Ascending aorta (tissue), 2 donors: Measurements from ENCODE around the gene FNIP1. TPM values are rescaled to one million over a fixed set of nuclear protein-coding genes. Genes with fewer than 3 reads are reported as not detected.
"Not testable (repeated sequence)": the region's sequence is repeated elsewhere in the genome, so short reads cannot be mapped to it uniquely, and the experiment has no call there.

Source experiments
- DNase-seq, 2 donors: peaks; one replicate each; pipeline ENCODE4 v3.0.0-alpha.2; 2019; ENCODE audit warnings: low spot score in 2 of 2
- H3K27ac ChIP-seq, 2 donors: fragments of 200-600 bp; sonication (generic); one replicate each; pipeline ENCODE4 v1.5.1; 2016 to 2017; ENCODE audit warnings: mild to moderate bottlenecking in 1 of 2
- H3K27me3 ChIP-seq: fragments of 200-600 bp; sonication (generic); one replicate; pipeline ENCODE4 v1.5.1; 2017
- H3K36me3 ChIP-seq, 2 donors: fragments of 200-600 bp; sonication (generic); one replicate each; pipeline ENCODE4 v1.5.1; 2016
- H3K4me1 ChIP-seq, 2 donors: fragments of 200-600 bp; sonication (generic); one replicate each; pipeline ENCODE4 v1.5.1; 2016 to 2017; ENCODE audit warnings: mild to moderate bottlenecking in 1 of 2
- H3K4me3 ChIP-seq, 2 donors: fragments of 200-600 bp; sonication (generic); one replicate each; pipeline ENCODE4 v1.5.1; 2016 to 2017; ENCODE audit warnings: mild to moderate bottlenecking in 1 of 2
- H3K9me3 ChIP-seq, 2 donors: fragments of 200-600 bp; sonication (generic); one replicate each; pipeline ENCODE4 v1.5.1; 2016
- intact Hi-C: fragments of 100-400 bp; cut with DNase I; formaldehyde crosslinking; loops from one replicate; pipeline ENCODE4 v1.15.1; 2023
- total RNA-seq: library from RNA; depleted of rRNA; stranded (reverse); fragments of >200 nt; gene quantifications from one replicate; pipeline ENCODE4 v1.1.0, GENCODE V29; 2016
- TF ChIP-seq, protein P1 (sequence below), 3 experiments: fragments of 200-600 bp in 2 of 3; fragments of 450-650 bp in 1 of 3; sonication (generic) in 2 of 3; IDR thresholded peaks; one replicate each; pipeline ENCODE4 v1.5.1; 2016 to 2019; ENCODE audit warnings: antibody characterized with exemption in 3 of 3, mild to moderate bottlenecking in 1 of 3, moderate library complexity in 1 of 3

FNIP1 gene
- total RNA-seq, 1 donor from 2014 or later, result 20.5 TPM

DNA sequence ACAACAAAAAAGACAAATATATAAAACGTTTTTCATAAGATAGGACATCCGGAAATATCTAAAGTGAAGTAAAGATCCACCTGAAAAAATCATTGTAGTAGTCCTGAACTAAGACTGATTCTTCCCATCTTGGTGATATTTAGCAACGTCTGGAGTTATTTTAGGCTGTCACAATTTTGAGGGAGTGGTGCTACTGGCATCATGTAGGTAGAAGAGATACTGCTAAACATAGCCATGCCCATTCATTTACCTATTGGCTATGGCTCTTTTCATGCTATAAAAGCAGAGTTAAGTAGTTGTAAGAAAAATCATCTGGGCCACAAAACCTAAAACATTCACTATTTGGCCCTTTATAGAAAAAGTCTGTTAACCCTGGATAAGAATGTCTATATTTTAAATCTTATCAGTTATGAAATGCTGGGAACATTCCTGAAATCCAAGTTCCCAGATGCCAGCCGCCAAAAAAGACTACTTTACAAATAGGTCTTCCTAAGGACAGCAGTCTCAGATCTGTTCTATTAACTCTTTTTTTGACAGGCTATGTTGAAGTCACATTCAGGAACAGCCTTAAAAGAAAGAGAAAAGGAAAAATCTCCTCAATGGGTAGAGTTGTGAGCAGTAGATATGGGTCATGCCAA is 188.8 kb downstream of the FNIP1 start:
- H3K27me3 ChIP-seq, result no peaks in the 10 kb centered on the region
- no peaks in the 10 kb centered on the region for H3K36me3 ChIP-seq
- no peak for DNase-seq
- intact Hi-C loops, result loop anchor here (10.0 kb wide), 1 partner anchor 67 kb away; no protein-coding TSS in a partner anchor
- no peak overlapping the region for H3K4me3 ChIP-seq
- peak overlapping the region; percentile 64 to 66 for H3K27ac ChIP-seq
- TF ChIP-seq, protein P1, sequence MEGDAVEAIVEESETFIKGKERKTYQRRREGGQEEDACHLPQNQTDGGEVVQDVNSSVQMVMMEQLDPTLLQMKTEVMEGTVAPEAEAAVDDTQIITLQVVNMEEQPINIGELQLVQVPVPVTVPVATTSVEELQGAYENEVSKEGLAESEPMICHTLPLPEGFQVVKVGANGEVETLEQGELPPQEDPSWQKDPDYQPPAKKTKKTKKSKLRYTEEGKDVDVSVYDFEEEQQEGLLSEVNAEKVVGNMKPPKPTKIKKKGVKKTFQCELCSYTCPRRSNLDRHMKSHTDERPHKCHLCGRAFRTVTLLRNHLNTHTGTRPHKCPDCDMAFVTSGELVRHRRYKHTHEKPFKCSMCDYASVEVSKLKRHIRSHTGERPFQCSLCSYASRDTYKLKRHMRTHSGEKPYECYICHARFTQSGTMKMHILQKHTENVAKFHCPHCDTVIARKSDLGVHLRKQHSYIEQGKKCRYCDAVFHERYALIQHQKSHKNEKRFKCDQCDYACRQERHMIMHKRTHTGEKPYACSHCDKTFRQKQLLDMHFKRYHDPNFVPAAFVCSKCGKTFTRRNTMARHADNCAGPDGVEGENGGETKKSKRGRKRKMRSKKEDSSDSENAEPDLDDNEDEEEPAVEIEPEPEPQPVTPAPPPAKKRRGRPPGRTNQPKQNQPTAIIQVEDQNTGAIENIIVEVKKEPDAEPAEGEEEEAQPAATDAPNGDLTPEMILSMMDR (IDR thresholded peaks at IDR 0.05), result no peak
- no peaks in the 10 kb centered on the region for H3K9me3 ChIP-seq
- peaks cover 8 to 26% of the 10 kb centered on the region in 2 donors for H3K4me1 ChIP-seq

DNA sequence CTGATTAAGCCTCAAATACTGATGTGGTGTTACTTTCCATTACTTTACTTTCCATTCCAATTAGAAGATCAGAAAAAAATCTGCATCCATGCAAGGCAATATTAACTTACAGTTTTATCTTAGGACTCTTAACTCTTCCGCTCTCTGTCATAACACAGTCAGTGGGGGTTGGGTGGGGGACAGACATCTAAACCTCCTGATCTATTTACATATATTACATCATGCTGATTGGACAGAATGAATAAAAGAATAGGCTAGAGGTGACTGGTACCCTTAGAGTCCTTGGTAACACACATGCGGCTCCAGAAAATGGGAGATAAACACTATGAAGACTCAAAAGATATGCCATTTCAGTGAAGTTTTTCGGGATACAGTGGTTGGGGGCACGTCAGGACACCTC is 189.4 kb downstream of the FNIP1 start:
- H3K9me3 ChIP-seq, result no peaks in the 10 kb centered on the region
- peaks cover 2 to 6% of the 10 kb centered on the region in 2 donors for H3K36me3 ChIP-seq
- H3K4me3 ChIP-seq, result no peak overlapping the region
- intact Hi-C loops, result loop anchor here (10.0 kb wide), 1 partner anchor 67 kb away; no protein-coding TSS in a partner anchor
- no peak for DNase-seq
- TF ChIP-seq, protein P1 (IDR thresholded peaks at IDR 0.05), result no peak
- H3K27me3 ChIP-seq, result no peaks in the 10 kb centered on the region
- peaks cover 8 to 26% of the 10 kb centered on the region in 2 donors for H3K4me1 ChIP-seq
- H3K27ac ChIP-seq, result peak overlapping the region in 1 of 2 donors; percentile 64

DNA sequence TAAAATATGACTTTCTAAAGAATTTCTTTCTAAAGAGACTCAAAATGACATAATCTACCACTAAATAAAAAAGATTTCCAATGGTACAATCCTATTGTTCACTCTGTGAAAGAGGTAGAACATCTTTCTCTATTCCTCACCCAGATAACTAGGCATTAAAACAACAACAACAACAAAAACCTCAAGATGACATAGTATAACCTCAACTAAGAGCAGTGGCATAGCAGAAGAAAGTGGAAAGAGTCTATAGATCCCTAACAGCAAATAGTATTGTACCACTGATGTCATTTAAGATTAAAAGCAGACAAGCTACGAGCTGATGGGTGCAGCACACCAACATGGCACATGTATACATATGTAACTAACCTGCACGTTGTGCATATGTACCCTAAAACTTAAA is 191.7 kb downstream of the FNIP1 start:
- Histone ChIP-seq H3K36me3 (peaks cover 3 to 11% of the 10 kb centered on the region in 2 donors), H3K4me1 (peaks cover 8 to 21% of the 10 kb centered on the region in 2 donors), H3K27me3 (no peaks in the 10 kb centered on the region), H3K27ac (no peak overlapping the region), H3K4me3 (no peak overlapping the region), H3K9me3 (no peaks in the 10 kb centered on the region)
- TF ChIP-seq, protein P1 (IDR thresholded peaks at IDR 0.05), result no peak
- intact Hi-C loops, result loop anchor here (10.0 kb wide), 1 partner anchor 70 kb away; no protein-coding TSS in a partner anchor
- no peak for DNase-seq

DNA sequence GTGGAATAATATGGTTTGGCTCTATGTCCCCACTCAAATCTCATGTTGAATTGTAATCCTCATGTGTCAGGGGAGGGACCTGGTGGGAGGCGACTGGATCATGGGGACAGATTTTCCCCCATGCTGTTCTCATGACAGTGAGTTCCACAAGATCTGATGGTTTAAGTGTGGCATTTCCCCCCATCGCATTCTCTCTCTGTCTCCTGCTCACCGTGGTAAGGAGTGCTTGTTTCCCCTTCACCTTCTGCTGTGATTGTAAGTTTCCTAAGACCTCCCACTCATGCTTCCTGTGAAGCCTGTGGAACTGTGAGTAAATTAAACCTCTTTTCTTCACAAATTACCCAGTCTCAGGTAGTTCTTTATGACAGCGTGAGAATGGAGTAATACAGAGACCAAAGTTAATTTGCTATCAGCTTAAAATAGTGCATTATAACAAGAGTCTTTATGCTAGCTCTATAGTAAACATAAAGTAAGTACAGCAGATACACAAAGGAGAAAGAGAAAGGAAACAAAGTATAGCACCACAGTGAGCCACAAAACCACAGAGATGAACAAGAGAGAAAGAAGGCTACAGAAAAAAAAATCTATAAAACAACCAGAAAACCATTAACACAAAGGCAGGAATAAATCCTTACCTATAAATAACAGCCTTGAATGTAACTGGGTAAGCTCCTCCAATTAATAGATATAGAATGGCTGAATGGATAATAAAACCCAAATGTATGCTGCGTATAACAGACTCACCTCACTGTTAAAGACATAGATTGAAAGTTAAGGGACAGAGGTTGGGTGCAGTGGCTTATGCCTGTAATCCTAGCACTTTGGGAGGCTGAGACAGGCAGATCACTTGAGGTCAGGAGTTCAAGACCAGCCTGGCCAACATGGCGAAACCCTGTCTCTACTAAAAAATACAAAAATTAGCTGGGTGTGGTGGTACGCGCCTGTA is 201.5 kb downstream of the FNIP1 start:
- intact Hi-C loops, result no loop called here
- Histone ChIP-seq H3K4me1 (no peaks in the 10 kb centered on the region), H3K9me3 (no peaks in the 10 kb centered on the region), H3K27ac (no peak overlapping the region), H3K36me3 (no peaks in the 10 kb centered on the region), H3K27me3 (no peaks in the 10 kb centered on the region), H3K4me3 (no peak overlapping the region)
- no peak for DNase-seq
- TF ChIP-seq, protein P1 (IDR thresholded peaks at IDR 0.05), result no peak

DNA sequence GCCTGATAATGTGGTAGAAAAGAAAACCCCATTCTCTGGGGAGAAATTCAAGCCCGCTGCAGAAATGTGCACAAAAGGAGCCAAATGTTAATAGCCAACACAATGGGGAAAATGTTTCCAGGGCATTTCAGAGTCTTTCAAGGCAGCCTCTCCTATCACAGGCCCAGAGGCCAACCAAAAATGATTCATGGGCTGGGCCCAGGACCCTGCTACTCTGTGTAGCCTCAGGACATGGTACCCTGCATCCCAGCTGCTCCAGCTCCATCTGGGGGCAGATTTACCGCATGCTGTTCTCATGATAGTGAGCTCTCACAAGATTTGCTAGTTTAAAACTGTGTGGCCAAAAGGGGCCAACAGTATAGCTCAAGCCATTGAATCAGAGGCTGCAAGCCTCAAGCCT is 202.9 kb downstream of the FNIP1 start:
- H3K27ac ChIP-seq, result no peak overlapping the region
- DNase-seq, result no peak
- no peaks in the 10 kb centered on the region for H3K27me3 ChIP-seq
- H3K4me1 ChIP-seq, result no peaks in the 10 kb centered on the region
- no peaks in the 10 kb centered on the region for H3K36me3 ChIP-seq
- no peaks in the 10 kb centered on the region for H3K9me3 ChIP-seq
- TF ChIP-seq, protein P1 (IDR thresholded peaks at IDR 0.05), result no peak
- intact Hi-C loops, result no loop called here
- no peak overlapping the region for H3K4me3 ChIP-seq

DNA sequence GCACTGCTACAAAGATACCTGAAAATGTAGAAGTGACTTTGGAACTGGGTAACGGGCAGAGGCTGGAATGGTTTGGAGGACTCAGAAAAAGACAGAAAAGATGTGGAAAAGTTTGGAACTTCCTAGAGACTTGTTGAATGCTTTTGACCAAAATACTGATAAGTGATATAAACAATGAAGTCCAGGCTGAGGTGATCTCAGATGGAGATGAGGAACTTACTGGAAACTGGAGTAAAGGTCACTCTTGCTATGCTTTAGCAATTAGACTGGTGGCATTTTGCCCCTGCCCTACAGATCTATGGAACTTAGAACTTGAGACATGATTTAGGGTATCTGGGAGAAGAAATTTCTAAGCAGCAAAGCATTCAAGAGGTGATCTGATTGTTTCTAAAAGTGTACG is 203.4 kb downstream of the FNIP1 start:
- H3K9me3 ChIP-seq, intact Hi-C loops: not testable (repeated sequence)

More for the DNA sequence above, 203.4 kb downstream of the FNIP1 start:
- H3K4me1 ChIP-seq, H3K27ac ChIP-seq, H3K4me3 ChIP-seq, H3K36me3 ChIP-seq, DNase-seq, H3K27me3 ChIP-seq: not testable (repeated sequence)
